ENCODE data around the gene ENAH. TPM values are rescaled to one million over a fixed set of nuclear protein-coding genes. Genes with fewer than 3 reads are reported as not detected.

The ENAH gene
- total RNA-seq, 4 donors from 2014 or later: 28.4 to 53.3 (median 32.6) TPM

DNA sequence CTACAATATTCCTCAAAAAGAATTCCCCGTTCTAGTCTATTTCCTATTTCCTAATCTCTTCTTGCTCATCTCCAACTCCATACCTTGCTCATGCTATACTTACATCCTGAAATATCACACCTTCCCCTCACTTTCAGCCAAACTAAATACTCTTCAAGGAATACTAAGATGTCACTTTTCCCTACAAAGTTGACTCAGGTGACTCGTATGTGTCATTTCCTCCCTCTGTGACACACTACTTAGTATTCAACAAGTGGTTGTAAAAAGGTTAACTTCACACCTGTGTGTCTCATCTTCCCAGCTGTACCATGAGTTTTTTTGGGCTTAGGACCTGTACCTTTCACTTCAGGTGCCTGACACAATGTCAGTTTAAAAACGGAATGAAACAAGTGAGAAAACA, 143.2 kb downstream of the ENAH start:
- TF ChIP-seq, protein P1, sequence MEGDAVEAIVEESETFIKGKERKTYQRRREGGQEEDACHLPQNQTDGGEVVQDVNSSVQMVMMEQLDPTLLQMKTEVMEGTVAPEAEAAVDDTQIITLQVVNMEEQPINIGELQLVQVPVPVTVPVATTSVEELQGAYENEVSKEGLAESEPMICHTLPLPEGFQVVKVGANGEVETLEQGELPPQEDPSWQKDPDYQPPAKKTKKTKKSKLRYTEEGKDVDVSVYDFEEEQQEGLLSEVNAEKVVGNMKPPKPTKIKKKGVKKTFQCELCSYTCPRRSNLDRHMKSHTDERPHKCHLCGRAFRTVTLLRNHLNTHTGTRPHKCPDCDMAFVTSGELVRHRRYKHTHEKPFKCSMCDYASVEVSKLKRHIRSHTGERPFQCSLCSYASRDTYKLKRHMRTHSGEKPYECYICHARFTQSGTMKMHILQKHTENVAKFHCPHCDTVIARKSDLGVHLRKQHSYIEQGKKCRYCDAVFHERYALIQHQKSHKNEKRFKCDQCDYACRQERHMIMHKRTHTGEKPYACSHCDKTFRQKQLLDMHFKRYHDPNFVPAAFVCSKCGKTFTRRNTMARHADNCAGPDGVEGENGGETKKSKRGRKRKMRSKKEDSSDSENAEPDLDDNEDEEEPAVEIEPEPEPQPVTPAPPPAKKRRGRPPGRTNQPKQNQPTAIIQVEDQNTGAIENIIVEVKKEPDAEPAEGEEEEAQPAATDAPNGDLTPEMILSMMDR (IDR thresholded peaks at IDR 0.05; ENCODE audit: low read depth): no peak

DNA sequence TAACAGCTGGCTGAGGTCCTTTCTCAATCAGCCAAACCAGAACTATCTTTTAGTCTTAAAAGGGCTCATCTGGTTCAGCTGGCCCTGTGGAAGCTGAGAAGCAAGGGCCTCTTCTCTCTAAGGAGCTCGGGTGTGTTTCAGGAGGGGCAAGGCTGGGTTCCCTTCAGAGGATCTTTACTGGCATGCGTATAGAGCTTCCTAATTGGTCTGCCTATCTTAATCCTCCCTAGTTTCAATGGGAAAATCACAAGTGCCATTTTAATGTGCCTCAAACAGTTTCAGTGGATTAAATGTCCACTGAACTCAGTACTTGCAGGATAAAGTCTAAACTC, 143.6 kb downstream of the ENAH start:
- TF ChIP-seq, protein P1 (IDR thresholded peaks at IDR 0.05; ENCODE audit: low read depth): no peak

DNA sequence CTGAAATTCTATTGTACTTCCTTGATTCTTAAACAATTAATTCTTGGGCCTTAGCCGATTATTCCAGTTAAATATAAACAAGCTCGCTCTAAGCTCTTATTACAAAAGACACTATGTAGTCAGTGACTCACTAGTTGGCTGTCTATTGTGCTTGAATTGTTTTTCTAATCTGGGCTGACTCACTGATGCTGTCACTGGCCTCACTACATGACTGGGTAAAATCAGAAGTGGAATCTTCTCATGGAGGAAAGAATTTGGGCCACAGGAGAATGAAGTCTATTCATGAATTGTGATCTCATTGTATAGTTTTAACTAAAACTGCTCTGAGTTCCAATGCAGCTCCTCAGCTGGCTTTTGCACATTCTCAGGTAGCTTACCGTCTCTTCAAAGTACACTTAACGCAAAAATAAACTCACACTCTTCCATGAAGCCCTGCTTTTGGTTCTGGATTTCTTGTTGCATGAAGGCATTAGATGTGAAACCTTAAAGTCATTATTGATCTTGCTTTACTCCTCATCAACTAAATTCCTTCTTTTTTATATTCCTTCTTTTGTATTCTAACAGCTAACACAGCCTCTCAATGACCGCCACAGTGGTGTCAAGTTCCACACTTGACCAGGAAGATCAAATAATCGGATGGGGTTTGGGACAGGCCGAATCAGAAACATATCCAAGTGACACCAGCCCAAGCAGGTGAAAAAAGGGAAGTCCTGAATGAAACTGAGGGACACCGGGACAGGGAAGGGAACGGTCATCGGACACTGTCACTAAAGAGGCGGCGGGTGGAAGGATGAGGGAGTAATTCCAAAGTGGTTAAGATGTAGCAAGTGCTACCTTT, 144.2 kb downstream of the ENAH start:
- TF ChIP-seq, protein P1 (IDR thresholded peaks at IDR 0.05; ENCODE audit: low read depth): no peak

DNA sequence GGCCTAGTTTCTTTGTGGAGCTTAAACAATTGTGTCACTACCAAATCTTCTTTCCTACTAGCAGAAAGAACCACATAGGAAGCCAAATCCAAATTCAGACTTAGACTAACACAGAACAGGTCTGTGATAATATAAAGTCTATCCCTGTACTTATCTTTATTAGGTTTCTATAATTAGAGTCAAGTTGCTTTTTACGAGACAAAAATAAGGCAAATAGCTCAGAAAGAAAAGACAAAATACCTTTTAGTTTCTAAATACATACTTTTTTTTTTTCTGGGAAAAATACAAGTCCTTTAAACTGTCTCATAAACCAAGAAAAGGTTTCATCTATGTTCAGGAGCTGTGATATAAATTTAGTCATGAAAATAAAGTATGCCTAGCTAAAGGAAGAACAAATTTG, 146.2 kb downstream of the ENAH start:
- TF ChIP-seq, protein P1 (IDR thresholded peaks at IDR 0.05; ENCODE audit: low read depth): no peak

DNA sequence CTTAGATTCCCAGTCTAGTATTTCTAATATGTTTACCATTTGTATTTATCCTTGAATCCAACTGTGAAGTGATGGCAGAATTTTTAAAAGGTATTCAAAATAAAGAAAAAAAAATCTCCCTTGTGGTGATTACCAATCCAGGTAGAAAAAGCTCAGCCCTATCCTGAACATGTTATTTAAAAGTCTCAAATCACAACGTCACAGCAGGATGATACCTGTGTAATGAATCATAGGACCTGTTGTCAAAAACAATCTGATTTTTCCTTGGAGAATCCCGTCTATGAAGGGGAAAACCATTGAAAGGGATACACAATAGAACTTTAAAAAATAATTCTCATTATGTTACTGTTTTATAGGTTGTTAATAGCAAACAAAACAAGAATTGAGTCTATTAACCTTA, 148.1 kb downstream of the ENAH start:
- TF ChIP-seq, protein P1 (IDR thresholded peaks at IDR 0.05; ENCODE audit: low read depth): no peak

DNA sequence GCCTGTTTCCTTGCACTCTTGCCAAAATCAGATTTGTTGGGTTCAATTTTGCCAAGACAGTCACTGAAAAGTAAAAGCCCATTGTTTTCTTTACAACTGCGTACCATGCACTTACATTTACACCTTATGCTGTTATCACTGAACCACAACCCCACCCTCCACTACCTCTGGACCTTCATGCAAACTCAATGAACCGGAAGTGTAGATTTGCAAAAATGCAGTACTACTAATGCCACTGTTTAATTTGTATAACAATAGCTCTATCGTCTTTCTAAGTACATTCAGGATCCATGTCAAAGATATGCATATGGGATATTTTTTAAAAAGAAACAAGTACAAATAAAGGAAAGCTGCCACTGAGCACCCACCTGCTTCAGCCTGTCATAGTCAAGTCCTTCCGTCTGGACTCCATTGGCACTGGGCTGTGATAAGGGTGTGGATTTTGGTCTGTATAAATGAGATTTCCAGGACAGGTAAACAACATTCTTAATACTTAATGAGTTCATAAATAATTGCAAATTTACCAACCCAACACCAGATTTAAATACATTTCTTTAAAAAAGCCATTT, 152.2 kb downstream of the ENAH start:
- TF ChIP-seq, protein P1 (IDR thresholded peaks at IDR 0.05; ENCODE audit: low read depth): no peak

DNA sequence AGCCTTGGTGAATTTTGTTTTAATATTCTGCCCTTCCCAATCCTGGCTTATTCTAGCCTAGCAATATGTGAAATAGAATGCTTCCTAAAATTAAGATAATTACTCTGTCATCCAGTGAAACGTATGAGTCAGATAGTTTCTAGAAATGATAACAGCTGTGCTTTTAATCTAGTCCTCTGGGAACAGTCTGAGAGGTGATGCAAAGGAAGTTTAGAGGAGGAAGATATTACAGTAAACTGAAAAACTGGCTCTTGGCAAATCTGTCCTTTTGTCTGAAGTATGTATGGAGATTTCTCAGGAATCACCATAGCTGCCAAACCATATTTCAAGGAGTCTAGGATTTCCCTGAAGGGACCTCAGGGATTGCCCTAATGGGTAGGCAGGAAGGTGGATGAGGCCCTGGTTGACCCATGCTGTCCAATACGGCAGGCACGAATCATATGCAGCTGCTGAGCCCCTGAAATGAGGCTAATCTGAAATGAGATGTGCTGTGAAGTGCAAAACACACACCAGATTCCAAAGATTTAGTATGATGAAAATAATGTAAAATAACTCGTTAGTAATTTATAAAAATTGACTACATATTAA, 154.3 kb downstream of the ENAH start:
- TF ChIP-seq, protein P1 (IDR thresholded peaks at IDR 0.05; ENCODE audit: low read depth): no peak

All from subcutaneous adipose tissue (tissue), 4 donors.